ENCODE data around the gene TBX2. TPM values are rescaled to one million over a fixed set of nuclear protein-coding genes. Genes with fewer than 3 reads are reported as not detected.

TBX2 gene
- total and polyA plus RNA-seq, 2 of the 13 experiments (the other 11 are each of a cell fraction or from before 2014, with no cell fraction given), result 2.8 to 15.3 TPM

DNA sequence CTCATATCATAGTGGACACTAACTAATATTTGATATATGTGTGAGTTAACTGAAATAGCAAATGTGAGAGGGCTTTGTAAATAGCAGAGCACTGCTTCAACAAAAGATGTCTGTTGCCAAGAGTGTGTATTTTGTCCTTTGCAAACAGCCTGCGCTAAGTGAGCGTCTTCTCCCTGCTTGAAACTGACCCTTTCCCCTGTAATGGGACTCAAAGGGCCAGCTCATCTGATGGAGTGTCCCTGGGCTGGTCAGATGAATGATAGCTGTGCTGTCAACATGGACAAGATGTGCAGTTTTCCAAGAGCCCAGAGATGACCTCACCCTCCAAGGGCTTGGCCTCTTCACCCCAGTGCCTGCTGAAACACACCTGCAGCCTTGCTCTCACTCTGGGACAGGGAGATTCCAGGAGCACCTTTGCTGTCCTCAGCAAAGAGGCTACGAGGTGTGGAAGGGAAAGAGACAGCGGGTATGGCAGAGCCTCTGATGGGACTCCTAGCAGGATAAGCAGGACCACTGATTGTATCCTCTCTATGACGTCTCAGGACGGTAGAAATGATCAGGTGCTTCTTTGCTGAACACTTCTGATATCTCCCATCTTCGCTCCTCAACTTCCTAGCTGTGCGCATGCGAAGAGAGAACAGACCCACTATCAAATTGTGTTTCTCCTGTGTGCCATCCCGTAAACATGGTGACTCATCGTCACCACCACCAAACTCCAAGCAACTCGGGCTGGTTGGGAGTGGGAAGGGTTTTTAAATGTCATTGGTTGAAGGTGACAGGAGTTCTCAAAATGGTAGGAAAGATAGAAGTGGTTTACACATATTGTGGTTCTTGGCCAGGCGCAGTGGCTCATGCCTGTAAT, 35.8 kb upstream of the TBX2 start (continued):
- TF ChIP-seq KMT2A (CRISPR knock-in tag; IDR thresholded peaks at IDR 0.05), result no peak; the same call in 1 of the 2 replicates
- peak; percentile 78; the same call in 1 of the 2 replicates for TF ChIP-seq ZNF430 (CRISPR knock-in tag; IDR thresholded peaks at IDR 0.05)
- TF ChIP-seq RAD51 (IDR thresholded peaks at IDR 0.05; ENCODE audit: borderline replicate concordance), result no peak
- 0 out of 2 replicates have a peak, but pooled peaks have one; percentile 19 for TF ChIP-seq MED13 (CRISPR knock-in tag; IDR thresholded peaks at IDR 0.05)
- no peak for TF ChIP-seq ZNF30 (CRISPR knock-in tag; IDR thresholded peaks at IDR 0.05)
- no peak for TF ChIP-seq NFE2L2 (IDR thresholded peaks at IDR 0.05; ENCODE audit: low read length)
- TF ChIP-seq, protein P1, sequence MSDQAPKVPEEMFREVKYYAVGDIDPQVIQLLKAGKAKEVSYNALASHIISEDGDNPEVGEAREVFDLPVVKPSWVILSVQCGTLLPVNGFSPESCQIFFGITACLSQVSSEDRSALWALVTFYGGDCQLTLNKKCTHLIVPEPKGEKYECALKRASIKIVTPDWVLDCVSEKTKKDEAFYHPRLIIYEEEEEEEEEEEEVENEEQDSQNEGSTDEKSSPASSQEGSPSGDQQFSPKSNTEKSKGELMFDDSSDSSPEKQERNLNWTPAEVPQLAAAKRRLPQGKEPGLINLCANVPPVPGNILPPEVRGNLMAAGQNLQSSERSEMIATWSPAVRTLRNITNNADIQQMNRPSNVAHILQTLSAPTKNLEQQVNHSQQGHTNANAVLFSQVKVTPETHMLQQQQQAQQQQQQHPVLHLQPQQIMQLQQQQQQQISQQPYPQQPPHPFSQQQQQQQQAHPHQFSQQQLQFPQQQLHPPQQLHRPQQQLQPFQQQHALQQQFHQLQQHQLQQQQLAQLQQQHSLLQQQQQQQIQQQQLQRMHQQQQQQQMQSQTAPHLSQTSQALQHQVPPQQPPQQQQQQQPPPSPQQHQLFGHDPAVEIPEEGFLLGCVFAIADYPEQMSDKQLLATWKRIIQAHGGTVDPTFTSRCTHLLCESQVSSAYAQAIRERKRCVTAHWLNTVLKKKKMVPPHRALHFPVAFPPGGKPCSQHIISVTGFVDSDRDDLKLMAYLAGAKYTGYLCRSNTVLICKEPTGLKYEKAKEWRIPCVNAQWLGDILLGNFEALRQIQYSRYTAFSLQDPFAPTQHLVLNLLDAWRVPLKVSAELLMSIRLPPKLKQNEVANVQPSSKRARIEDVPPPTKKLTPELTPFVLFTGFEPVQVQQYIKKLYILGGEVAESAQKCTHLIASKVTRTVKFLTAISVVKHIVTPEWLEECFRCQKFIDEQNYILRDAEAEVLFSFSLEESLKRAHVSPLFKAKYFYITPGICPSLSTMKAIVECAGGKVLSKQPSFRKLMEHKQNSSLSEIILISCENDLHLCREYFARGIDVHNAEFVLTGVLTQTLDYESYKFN (CRISPR knock-in tag; conservative IDR thresholded peaks at IDR 0.05), result peak; percentile 92
- no peak for TF ChIP-seq ZNF660 (CRISPR knock-in tag; IDR thresholded peaks at IDR 0.05; ENCODE audit: borderline replicate concordance, low read depth)
- TF ChIP-seq, protein P2, sequence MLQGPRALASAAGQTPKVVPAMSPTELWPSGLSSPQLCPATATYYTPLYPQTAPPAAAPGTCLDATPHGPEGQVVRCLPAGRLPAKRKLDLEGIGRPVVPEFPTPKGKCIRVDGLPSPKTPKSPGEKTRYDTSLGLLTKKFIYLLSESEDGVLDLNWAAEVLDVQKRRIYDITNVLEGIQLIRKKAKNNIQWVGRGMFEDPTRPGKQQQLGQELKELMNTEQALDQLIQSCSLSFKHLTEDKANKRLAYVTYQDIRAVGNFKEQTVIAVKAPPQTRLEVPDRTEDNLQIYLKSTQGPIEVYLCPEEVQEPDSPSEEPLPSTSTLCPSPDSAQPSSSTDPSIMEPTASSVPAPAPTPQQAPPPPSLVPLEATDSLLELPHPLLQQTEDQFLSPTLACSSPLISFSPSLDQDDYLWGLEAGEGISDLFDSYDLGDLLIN (CRISPR knock-in tag; IDR thresholded peaks at IDR 0.05; ENCODE audit: borderline replicate concordance), result no peak
- TF ChIP-seq, protein P3, sequence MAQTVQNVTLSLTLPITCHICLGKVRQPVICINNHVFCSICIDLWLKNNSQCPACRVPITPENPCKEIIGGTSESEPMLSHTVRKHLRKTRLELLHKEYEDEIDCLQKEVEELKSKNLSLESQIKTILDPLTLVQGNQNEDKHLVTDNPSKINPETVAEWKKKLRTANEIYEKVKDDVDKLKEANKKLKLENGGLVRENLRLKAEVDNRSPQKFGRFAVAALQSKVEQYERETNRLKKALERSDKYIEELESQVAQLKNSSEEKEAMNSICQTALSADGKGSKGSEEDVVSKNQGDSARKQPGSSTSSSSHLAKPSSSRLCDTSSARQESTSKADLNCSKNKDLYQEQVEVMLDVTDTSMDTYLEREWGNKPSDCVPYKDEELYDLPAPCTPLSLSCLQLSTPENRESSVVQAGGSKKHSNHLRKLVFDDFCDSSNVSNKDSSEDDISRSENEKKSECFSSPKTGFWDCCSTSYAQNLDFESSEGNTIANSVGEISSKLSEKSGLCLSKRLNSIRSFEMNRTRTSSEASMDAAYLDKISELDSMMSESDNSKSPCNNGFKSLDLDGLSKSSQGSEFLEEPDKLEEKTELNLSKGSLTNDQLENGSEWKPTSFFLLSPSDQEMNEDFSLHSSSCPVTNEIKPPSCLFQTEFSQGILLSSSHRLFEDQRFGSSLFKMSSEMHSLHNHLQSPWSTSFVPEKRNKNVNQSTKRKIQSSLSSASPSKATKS (CRISPR knock-in tag; IDR thresholded peaks at IDR 0.05), result no peak
- no peak; the same call in 1 of the 2 replicates for TF ChIP-seq CBX5 (CRISPR knock-in tag; IDR thresholded peaks at IDR 0.05; ENCODE audit: borderline replicate concordance)
- TF ChIP-seq SMARCC2 (IDR thresholded peaks at IDR 0.05), result no peak
- peak; percentile 73 for TF ChIP-seq KDM6A (CRISPR knock-in tag; IDR thresholded peaks at IDR 0.05; ENCODE audit: low read depth)
- TF ChIP-seq NCOR1 (IDR thresholded peaks at IDR 0.05; ENCODE audit: borderline replicate concordance, low read length), result peak; percentile 83; the same call in 1 of the 2 replicates
- TF ChIP-seq BCL6 (CRISPR knock-in tag; IDR thresholded peaks at IDR 0.05), result peak; percentile 83
- no peak for TF ChIP-seq MATR3 (CRISPR knock-in tag; IDR thresholded peaks at IDR 0.05)
- TF ChIP-seq, protein P4, sequence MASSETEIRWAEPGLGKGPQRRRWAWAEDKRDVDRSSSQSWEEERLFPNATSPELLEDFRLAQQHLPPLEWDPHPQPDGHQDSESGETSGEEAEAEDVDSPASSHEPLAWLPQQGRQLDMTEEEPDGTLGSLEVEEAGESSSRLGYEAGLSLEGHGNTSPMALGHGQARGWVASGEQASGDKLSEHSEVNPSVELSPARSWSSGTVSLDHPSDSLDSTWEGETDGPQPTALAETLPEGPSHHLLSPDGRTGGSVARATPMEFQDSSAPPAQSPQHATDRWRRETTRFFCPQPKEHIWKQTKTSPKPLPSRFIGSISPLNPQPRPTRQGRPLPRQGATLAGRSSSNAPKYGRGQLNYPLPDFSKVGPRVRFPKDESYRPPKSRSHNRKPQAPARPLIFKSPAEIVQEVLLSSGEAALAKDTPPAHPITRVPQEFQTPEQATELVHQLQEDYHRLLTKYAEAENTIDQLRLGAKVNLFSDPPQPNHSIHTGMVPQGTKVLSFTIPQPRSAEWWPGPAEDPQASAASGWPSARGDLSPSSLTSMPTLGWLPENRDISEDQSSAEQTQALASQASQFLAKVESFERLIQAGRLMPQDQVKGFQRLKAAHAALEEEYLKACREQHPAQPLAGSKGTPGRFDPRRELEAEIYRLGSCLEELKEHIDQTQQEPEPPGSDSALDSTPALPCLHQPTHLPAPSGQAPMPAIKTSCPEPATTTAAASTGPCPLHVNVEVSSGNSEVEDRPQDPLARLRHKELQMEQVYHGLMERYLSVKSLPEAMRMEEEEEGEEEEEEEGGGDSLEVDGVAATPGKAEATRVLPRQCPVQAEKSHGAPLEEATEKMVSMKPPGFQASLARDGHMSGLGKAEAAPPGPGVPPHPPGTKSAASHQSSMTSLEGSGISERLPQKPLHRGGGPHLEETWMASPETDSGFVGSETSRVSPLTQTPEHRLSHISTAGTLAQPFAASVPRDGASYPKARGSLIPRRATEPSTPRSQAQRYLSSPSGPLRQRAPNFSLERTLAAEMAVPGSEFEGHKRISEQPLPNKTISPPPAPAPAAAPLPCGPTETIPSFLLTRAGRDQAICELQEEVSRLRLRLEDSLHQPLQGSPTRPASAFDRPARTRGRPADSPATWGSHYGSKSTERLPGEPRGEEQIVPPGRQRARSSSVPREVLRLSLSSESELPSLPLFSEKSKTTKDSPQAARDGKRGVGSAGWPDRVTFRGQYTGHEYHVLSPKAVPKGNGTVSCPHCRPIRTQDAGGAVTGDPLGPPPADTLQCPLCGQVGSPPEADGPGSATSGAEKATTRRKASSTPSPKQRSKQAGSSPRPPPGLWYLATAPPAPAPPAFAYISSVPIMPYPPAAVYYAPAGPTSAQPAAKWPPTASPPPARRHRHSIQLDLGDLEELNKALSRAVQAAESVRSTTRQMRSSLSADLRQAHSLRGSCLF (CRISPR knock-in tag; IDR thresholded peaks at IDR 0.05; ENCODE audit: borderline replicate concordance), result no peak
